ENCODE results near the gene SBF1. TPM values are rescaled to one million over a fixed set of nuclear protein-coding genes. Genes with fewer than 3 reads are reported as not detected.

The SBF1 gene
- total RNA-seq = 49.7 and 60.6 TPM in 2 replicates

GRCh38 chr22:50474710-50475651 lies at the start of gene SBF1:
TSS of gene SBF1 (minus strand) at chr22:50475035. CDS start at chr22:50474840, 195 bp downstream.

GRCh38 chr22:50507991-50508884 lies 33.4 kb upstream of the SBF1 start, which contains the start of gene NCAPH2:
TSS of gene NCAPH2 (plus strand) at chr22:50508224. CDS start at chr22:50508338, 114 bp downstream.

GRCh38 chr22:50507421-50507990 lies 32.7 kb upstream of the SBF1 start, which contains the start of gene LMF2:
TSS of gene LMF2 (minus strand) at chr22:50507702. CDS start at chr22:50507675, 27 bp downstream.

GRCh38 chr22:50486561-50487289 lies 11.9 kb upstream of the SBF1 start, which contains the start of gene MIOX:
TSS of gene MIOX (plus strand) at chr22:50486859. CDS start at chr22:50486898, 39 bp downstream.

GRCh38 chr22:50481440-50482106 lies 6.7 kb upstream of the SBF1 start, which contains the start of gene ADM2:
TSS of gene ADM2 (plus strand) at chr22:50481543. CDS start at chr22:50481848, 305 bp downstream.

Other genes with a start within 250 kb of the SBF1 start
- gene TUBGCP6, start 230.0 kb downstream of the SBF1 start, total RNA-seq = 26.4 and 30.5 TPM in 2 replicates
- gene HDAC10, start 223.8 kb downstream of the SBF1 start, total RNA-seq = 16.2 and 21.7 TPM in 2 replicates
- 24.3 and 28.3 TPM in 2 replicates for gene MAPK12, start 213.4 kb downstream of the SBF1 start, total RNA-seq
- 3.7 and 4.4 TPM in 2 replicates for gene MAPK11, start 204.7 kb downstream of the SBF1 start, total RNA-seq
- gene PLXNB2, start 167.4 kb downstream of the SBF1 start, total RNA-seq = 145 and 159 TPM in 2 replicates
- 1.6 and 1.9 TPM in 2 replicates for gene DENND6B, start 148.0 kb downstream of the SBF1 start, total RNA-seq
- gene PPP6R2, start 131.7 kb downstream of the SBF1 start, total RNA-seq = 62.2 and 65.0 TPM in 2 replicates
- under 0.01 and 0.37 TPM in 2 replicates for gene ADM2, start 6.5 kb upstream of the SBF1 start, total RNA-seq
- gene MIOX, start 11.8 kb upstream of the SBF1 start, total RNA-seq = not detected in 2 replicates
- 24.8 and 29.5 TPM in 2 replicates for gene LMF2, start 32.7 kb upstream of the SBF1 start, total RNA-seq
- gene NCAPH2, start 33.2 kb upstream of the SBF1 start, total RNA-seq = 24.9 and 38.2 TPM in 2 replicates
- gene SCO2, start 50.6 kb upstream of the SBF1 start, total RNA-seq = 0.62 and 2.0 TPM in 2 replicates
- 7.3 and 14.3 TPM in 2 replicates for gene TYMP, start 55.0 kb upstream of the SBF1 start, total RNA-seq
- under 0.01 TPM in 1 of 2 replicates, not detected in the other for gene KLHDC7B, start 70.9 kb upstream of the SBF1 start, total RNA-seq
- 0.79 TPM in 1 of 2 replicates, not detected in the other for gene SYCE3, start 87.9 kb upstream of the SBF1 start, total RNA-seq
- 1.5 and 2.9 TPM in 2 replicates for gene CPT1B, start 103.4 kb upstream of the SBF1 start, total RNA-seq
- 20.9 and 21.8 TPM in 2 replicates for gene CHKB, start 107.8 kb upstream of the SBF1 start, total RNA-seq
- gene MAPK8IP2, start 125.8 kb upstream of the SBF1 start, total RNA-seq = 0.12 and 0.13 TPM in 2 replicates
- gene ARSA, start 153.1 kb upstream of the SBF1 start, total RNA-seq = 12.4 and 17.2 TPM in 2 replicates
- gene SHANK3, start 197.8 kb upstream of the SBF1 start, total RNA-seq = 0.62 and 0.79 TPM in 2 replicates

Data from aortic smooth muscle cell (primary cell).